ENCODE results near the gene CYP2D6.

Gene CYP2D6

DNA sequence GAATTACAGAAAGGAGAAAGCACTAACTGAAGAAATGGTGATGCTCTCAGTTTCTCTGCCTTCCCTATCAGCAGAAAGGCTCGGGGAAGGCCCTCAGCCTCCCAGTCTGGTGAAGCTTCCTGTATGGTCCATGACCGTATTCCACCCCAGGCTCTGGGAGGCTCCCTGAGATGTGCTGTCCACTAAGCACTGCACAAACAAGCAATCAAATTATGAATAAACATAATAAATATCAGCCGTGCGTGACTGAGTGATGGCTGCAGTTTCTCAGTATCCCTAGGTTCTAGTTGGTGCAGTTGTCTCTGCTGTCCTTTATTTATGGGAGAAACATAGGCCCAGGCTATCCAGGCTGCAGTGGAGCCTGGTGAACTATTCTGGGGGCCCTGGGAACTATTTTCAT, 47.5 kb downstream of the CYP2D6 start:
- no peak for TF ChIP-seq POLR2AphosphoS5 (IDR thresholded peaks at IDR 0.05; ENCODE audit: low read depth, low read length)
- TF ChIP-seq TAF1 (IDR thresholded peaks at IDR 0.05; ENCODE audit: borderline replicate concordance, low read depth, low read length) = no peak
- no peak for TF ChIP-seq POLR2A (IDR thresholded peaks at IDR 0.05; ENCODE audit: low read depth, low read length)
- DNase-seq (ENCODE audit: insufficient read length) (no peak), FAIRE-seq (no peak)

GRCh38 chr22:42080287-42080686, 50.3 kb downstream of the CYP2D6 start:
- FAIRE-seq = no peak
- no peak for TF ChIP-seq POLR2A (IDR thresholded peaks at IDR 0.05; ENCODE audit: low read depth, low read length)
- TF ChIP-seq POLR2AphosphoS5 (IDR thresholded peaks at IDR 0.05; ENCODE audit: low read depth, low read length) = no peak
- no peak for TF ChIP-seq TAF1 (IDR thresholded peaks at IDR 0.05; ENCODE audit: borderline replicate concordance, low read depth, low read length)
- no peak for DNase-seq (ENCODE audit: insufficient read length)

GRCh38 chr22:42079319-42080251, 51.0 kb downstream of the CYP2D6 start, which contains the start of gene SMDT1:
SMDT1 (plus strand) TSS chr22:42079700; CDS start chr22:42079769, 69 bp downstream.
- TF ChIP-seq TAF1 (IDR thresholded peaks at IDR 0.05; ENCODE audit: borderline replicate concordance, low read depth, low read length) (peak; percentile 98), POLR2A (IDR thresholded peaks at IDR 0.05; ENCODE audit: low read depth, low read length) (peak; percentile 89), POLR2AphosphoS5 (IDR thresholded peaks at IDR 0.05; ENCODE audit: low read depth, low read length) (peak; percentile 85)
- peak; percentile 99 for FAIRE-seq
- DNase-seq (ENCODE audit: insufficient read length) = peak; percentile 98

DNA sequence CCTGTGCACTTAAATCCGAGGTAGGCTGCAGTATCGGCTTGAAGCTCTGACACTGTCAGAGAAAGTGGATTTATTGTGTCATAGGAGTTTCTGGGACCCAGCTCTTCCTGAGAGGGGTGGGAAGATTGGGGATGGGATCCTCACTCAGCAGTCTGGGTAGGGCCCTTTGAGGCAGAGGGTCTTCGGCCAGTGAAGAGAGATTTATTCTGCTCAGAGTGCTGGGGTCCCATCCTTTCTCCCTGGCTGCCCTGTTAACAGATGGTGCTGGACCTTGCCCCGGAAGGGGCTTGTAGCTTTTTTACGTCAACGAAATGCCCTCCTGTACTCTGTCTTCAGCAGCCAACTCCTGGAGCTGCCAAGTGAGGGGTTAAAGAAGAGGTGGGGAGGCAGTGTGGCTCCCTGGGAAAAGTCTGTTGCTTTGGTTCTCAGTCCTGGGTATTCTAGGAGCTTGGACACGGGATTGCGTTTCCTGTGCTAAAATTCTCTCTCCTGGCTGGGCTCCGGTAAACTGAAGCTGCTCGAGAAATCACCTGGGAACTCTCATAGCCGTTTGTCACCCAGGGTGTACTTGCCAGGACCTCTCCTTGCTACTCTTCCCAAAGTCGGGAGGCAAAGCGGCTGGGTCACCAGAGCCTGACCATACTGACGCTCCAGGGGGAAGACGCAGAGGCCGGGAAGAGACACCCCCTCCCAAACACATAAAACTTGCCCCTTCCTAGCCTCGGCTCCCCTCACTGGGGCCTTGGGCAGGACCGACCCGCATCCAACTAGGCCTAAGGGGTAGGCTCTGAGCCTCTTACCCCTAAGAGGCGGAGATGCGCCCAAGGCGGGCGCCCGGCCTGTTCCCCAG, 51.9 kb downstream of the CYP2D6 start:
- DNase-seq (ENCODE audit: insufficient read length) = peak; percentile 44
- TF ChIP-seq TAF1 (IDR thresholded peaks at IDR 0.05; ENCODE audit: borderline replicate concordance, low read depth, low read length) (no peak), POLR2AphosphoS5 (IDR thresholded peaks at IDR 0.05; ENCODE audit: low read depth, low read length) (no peak), POLR2A (IDR thresholded peaks at IDR 0.05; ENCODE audit: low read depth, low read length) (no peak)
- no peak for FAIRE-seq

- no peak for TF ChIP-seq POLR2AphosphoS5 (IDR thresholded peaks at IDR 0.05; ENCODE audit: low read depth, low read length)
- no peak for TF ChIP-seq POLR2A (IDR thresholded peaks at IDR 0.05; ENCODE audit: low read depth, low read length)
- no peak for TF ChIP-seq TAF1 (IDR thresholded peaks at IDR 0.05; ENCODE audit: borderline replicate concordance, low read depth, low read length)
- FAIRE-seq (no peak), DNase-seq (ENCODE audit: insufficient read length) (no peak)
Observed at GRCh38 chr22:42077486-42078125, 53.0 kb downstream of the CYP2D6 start.

DNA sequence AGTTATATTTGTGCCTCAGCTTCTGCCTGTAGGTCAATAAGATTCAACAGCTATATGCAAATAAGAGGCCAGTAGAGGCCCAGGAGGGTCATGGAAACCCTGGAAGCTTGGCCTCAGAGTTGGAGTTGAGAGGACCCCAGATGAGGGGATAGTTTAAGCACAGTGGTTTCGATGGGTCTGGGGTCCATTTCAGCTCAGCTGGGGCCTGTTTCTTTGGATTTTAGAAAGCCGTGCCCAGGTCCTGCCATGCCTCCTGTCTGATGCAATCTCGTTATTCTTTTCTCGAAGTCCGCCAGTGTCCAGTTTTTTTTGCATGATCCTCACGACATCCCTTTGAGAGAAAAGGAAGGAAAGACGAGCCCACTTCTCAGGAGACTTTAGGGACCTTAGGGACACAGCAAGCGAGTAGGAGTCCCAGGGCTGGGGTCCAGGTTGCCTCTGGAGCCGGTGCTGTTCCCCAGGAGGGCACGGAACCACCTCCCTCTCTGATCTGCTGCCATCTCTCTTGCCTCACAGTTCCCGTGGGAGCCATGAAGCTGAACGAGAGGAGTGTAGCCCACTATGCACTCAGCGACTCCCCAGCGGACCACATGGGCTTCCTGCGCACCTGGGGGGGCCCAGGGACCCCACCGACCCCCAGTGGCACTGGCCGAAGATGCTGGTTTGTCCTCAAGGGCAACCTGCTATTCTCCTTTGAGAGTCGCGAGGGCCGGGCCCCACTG, 53.7 kb downstream of the CYP2D6 start:
- TF ChIP-seq POLR2AphosphoS5 (IDR thresholded peaks at IDR 0.05; ENCODE audit: low read depth, low read length) = no peak
- TF ChIP-seq POLR2A (IDR thresholded peaks at IDR 0.05; ENCODE audit: low read depth, low read length) = no peak
- TF ChIP-seq TAF1 (IDR thresholded peaks at IDR 0.05; ENCODE audit: borderline replicate concordance, low read depth, low read length) = no peak
- FAIRE-seq = no peak
- no peak for DNase-seq (ENCODE audit: insufficient read length)

Measured in GM12892 (cell line).